Skeletal muscle cell (primary cell): Measurements from ENCODE around the gene ZNF71.
"Not testable (repeated sequence)": the region's sequence is repeated elsewhere in the genome, so short reads cannot be mapped to it uniquely, and the experiment has no call there.

Experiments used
- DNase-seq: peaks from one replicate; pipeline ENCODE4 v3.0.0-alpha.2; 2010; ENCODE audit warnings: low read depth
- H3K4me3 ChIP-seq: 2 replicates; pipeline ENCODE4 v1.5.1; 2011; ENCODE audit warnings: low read depth, mild to moderate bottlenecking, control low read depth, low read length, moderate library complexity

ZNF71 gene

GRCh38 chr19:56671613-56671994, 76.5 kb downstream of the ZNF71 start, which contains the start of gene ZNF835:
Gene ZNF835 (minus strand): TSS chr19:56671757. CDS start chr19:56665198, 6,559 bp downstream.
- peak within 1 kb of the TSS; percentile 34 for H3K4me3 ChIP-seq
- DNase-seq: no peak

- H3K4me3 ChIP-seq, DNase-seq: not testable (repeated sequence)
These were observed 77.5 kb downstream of the ZNF71 start for GRCh38 chr19:56672610-56673009.
